GM15510 (cell line): ENCODE measurements around the gene NPDC1.

Experiments used
- POLR2A ChIP-seq: IDR thresholded peaks from 3 replicates; pipeline ENCODE4 v1.6.1; 2011; ENCODE audit warnings: borderline replicate concordance; ENCODE audit not compliant: insufficient read length; ENCODE audit errors: extremely low read depth

NPDC1 gene

DNA sequence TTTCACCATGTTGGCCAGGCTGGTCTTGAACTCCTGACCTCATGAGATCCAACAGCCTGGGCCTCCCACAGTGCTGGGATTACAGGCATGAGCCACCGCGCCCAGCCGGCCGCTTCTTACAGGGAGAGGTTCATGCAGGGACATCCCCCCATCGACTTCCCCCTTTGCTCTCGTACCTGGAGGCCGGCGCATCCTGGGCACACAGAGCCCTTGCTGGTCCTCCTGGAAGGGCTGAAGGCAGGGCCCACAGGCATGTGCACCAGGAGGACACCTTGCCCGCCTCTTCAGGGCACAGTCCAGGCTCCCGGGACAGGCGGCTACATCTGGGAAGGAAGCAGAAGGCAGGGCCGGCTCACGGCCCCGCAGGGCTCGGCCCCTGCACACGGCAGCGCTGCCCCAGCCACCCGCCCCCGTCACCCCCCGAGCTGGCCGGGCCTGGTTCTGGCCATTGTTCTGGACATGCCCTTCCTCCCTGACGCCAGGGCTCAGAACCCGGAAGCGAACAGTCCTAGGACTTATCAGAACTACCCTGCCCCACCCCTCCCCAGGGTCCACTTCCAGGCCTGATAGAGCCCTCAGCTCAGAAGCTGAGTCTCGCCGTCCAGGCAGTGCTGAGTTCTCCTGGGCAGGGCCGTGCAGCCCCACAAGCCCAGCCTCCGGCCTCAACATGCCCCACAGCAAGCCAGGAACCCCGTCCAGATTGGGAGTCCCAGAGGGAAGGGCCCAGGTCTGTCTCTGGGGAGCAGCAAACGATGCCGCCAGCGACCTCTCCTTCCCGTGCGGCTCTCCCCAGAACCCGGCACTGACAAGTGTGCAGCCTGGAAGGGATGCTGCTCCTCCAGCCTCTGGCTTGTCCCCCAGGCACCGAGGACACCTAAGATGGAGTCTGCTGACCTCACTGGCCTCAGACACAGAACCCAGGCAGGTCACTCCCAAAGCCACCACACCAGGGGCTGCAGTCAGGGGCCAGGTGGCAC, 2.9 kb downstream of the NPDC1 start:
- TF ChIP-seq POLR2A, result no peak

DNA sequence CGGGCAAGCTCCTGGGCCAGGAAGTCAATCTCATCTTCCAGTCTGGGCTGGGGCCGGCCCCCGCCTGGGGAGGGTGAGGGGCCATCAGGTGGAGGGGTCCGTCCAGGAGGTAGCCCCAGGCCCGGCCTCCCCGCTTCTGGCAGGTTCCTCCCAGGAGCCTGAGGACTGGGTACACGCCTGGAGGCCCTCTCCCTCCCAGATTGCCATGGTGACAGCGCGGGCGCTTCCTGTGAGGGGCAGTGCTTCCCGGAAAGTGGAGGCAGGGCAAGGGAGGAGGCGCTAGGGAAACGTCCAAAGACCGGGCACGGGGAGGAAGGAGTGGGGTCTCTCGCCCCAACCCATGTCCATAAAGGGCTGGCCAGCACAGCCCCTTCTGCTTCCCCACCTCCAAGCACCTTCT, 4.9 kb downstream of the NPDC1 start:
- no peak for TF ChIP-seq POLR2A

DNA sequence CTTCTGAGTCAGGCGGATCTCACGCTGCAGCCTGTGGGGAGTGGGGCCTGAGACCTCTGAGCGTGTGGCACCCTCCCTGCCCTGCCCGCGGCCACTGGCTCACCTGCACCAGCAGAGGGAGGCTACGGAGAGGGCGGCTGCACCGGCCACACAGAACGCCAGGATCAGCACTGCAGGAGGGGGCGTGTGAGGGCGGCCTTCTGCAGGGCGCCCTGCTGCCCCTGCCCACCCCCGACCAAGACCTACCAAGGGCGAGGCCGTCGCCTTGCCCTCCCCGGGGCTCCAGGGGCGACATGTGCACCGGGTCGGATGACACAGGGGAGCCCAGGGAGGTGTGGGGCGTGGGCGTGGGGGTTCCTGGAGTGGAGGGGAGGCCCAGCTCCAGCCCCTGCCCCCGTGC, 5.4 kb downstream of the NPDC1 start:
- no peak for TF ChIP-seq POLR2A

DNA sequence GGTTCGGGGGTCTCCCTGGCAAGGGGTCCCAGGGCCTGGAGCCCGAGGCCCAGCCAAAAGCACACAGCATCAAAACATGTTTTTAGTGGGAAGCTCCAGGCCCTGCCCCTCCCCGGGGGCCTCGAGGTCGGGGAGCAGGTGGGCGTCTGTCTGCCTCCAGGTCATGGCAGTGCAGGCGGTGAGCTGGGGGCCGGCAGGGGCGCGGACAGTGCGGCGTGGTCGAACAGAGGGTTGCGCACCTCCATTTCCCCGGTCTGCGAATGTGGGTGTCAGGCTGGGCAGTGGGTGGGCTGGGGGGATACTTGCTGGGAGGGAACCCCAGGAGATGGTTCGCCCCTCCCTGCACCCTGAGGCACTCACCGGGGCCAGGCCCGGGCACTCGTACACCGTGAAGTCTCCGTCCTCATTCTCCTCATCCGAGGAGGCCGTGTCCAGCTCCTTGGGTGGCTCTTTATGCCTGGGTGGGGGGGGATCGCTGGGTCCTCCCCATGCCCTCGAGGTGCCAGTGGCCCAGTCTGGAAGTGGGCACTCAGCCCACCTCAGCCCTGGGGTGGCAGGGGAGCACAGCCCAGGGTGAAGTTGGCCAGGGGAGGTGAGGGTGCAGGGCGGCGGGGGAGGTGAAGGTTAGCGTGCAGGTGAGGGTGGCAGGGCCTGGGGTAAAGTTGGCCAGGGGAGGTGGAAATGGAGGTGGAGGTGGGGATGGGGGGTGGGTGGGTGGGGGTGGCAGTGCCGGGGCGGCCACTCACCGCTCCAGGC, 6.2 kb downstream of the NPDC1 start:
- no peak for TF ChIP-seq POLR2A

DNA sequence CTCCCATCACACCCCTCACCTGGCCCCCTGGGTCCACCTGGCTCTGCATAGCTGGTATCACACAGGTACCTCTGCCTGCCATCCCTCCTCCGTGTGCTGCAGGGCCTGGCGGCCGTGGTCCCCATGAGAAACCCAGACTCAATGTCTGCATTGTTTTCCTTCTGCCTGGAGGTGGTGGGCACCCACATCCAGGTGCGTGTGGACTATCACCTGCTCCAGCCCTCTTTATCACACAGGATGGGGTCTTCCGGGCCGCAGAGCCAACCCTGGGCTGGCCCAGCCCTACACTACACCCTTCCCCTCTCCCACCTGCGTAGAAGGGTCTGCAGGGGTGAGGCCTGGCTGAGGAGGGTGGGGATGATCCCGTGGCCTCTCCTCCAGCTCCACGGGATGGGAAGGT, 7.1 kb downstream of the NPDC1 start:
- no peak for TF ChIP-seq POLR2A

DNA sequence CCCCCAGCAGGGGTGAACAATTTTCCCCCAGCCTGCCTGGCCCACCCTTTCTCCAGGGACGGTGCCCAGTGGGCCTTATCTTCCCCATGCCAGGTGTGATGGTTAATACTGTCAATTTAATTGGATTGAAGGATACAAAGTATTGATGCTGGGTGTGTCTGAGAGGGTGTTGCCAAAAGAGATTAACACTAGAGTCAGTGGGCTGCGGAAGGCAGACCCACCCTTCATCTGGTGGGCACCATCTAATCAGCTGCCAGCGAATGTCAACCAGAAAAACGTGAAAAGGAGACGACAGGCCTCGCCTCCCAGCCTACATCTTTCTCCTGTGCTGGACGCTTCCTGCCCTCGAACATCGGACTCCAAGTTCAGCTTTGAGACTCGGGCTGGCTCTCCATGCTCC, 8.5 kb downstream of the NPDC1 start:
- TF ChIP-seq POLR2A, result no peak

DNA sequence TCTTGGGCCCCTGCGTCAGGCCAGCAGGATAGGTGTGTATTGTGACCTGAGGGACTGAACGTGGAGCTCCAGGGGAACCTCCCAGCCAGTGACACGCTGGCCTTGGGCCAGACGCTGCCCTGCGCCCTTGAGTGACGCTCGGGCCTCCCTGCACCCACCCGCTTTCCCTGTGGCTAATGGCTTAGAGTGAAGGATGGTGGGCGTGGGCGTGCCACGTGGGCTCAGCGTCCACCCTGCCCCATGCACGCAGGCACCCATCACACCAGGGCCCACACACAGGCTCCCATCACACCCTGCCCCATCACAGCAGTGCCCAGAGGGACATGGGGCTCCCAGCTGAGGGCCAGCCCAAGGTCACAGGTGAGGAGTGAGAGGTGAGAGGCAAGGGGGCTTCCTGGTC, 8.9 kb downstream of the NPDC1 start:
- TF ChIP-seq POLR2A, result no peak

DNA sequence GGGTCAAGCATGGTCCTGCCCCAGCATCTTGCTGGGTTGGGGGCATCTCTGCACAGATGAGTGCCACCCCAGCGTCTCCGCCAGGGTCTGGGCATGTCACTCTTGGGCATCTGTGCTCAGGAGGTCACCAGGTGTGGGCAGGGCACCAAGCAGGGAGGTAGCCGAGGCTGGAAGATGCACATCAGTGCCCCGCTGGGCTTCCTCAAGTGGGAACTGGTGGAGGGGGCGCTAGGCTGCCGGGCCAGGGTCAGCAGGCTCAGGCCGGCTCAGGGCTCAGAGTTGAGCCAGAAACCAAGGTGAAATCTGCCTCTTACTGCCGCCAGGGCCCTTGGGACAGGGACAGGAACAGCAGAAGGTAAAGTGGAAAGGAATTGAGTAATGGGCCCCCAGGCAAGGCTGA, 10.0 kb downstream of the NPDC1 start:
- no peak for TF ChIP-seq POLR2A

DNA sequence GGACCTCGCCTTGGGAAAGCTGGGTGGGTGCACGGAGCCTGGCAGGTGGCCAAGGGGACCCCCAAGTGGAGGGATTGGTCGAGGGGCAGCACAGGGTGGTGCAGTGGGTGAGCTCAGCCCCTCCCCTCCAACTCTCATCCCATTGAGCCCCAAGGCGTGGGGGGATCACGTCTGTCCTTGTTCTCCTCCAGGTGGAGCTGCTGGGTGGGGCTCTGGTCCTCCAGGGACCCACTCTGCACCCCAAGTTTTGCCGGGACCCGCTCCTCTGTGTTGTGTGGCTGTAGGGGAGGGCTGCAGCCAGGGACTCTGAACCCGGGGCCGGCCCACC, 10.5 kb downstream of the NPDC1 start:
- TF ChIP-seq POLR2A, result no peak

DNA sequence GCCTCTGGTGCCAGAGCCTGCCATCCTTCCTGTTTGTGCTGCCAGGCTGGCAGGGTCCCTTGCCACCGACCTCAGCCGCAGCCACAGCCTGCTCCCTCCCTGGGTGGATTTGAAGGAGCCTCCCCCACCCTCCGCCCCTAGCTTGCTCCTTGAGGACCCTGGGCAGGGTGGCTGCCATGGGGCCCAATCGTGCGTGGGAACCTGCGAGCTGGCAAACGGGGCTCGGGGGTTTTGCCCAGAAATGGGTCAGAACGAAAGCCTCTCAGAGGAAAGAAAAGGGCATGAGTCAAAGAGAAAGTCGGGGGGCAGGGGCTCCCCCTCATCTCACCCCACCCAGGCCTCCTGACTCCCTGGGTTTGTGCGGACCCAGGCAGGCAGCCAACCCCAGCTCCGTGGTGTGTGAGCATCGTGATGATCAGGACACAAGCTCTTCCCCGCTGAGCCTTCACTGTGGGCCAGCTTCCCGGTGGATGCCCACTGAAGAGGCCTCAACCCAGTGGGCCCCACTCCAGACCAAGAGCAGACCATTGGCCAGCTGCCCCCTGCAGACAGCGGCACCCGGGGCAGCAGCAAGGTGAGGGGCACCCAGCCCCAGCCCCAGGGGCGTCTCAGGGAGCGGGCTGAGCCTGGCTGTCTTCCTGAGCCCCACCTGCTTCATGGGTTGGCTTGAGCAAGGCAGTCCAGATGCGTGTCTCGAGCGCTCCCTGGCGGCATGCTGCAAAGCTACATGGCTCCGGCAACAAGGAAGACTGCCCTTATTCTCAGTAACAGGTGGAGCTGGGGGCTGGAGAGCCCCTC, 11.1 kb downstream of the NPDC1 start:
- TF ChIP-seq POLR2A, result no peak

DNA sequence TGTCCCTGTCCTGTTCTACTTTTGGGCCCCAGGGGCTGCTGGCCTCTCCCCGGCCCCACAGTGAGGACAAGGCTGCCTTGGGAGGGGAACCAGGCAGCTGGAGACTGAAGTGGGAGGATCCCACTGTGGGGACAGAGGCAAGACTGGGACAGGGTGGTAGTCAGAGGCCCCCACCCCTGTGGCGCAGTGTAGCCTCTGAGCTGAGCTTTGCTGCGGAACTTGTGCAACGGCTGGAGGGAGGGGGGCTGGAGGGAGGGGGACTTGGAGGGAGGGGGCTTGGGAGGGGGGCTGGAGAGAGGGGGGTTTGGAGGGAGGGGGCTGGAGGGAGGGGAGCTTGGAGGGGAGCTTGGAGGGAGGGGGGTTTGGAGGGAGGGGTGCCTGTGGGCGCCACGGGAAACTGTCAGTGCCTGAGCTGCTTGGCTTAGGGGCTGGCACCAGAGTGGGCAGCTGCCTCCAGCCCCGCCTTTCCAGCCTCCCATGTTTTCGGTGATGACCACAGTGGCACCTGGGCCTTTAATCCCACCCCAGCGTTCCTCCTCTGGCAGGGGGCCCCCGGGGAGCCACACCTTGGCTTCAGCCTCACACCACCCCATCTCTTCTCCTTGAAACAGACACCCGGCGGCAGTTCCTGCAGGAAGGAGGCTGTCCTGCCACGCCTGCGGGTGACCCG, 11.8 kb downstream of the NPDC1 start:
- no peak for TF ChIP-seq POLR2A

DNA sequence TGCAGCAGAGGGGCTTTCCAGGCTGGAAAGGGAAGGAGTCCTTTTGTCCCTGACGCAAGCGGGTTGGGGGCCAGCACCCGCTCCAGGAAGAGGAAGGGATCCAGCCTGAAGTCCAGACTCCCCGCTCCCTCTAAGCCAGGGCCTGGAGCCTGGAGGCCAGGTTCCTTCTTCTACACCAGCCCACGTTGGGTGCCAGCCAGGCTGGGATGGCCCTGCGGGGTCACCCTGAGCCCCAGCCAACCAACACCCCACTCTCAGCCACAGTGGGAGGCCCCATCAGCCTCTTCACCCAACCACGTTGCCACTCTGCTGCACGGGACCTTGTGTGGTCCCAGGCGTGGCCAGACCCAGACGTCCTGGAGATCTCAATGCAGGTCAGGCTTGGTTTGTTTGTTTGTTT, 13.1 kb downstream of the NPDC1 start:
- no peak for TF ChIP-seq POLR2A

DNA sequence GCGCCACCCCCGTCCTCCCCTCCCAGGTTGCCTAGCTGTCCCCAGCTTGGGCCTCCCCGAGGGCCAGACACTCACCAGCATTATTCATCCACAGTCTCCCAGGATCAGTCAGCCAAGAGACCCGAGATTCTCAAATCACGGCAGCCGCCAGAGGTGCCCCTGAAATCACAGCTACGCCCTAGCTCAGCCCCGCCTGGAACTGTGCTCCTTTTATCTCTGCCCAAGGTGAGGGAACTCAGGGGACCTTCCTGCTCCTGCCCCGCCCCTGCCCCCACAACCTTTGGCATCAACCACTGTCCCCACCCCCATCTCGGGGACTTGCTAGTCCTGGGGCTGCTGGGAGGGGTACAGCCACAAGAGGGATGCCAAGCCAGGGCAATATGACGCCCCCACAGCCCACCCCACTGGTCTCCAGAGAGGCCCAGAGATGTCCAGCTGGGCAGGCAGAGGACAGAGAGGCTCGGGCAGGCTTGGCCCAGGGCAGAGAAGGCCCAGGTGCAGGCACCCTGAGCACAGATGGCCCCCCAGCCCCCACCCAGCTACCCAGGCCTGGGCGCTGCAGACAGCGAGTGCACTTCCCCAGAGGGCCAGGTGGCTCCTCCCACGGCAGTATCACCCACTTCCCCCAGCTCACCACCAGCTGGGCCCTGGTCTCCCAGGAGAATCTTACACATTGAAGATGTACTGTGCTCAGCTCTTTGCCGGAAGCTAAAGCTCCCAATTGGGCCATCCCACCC, 13.9 kb downstream of the NPDC1 start, which contains the start of gene FUT7:
TSS of gene FUT7 (minus strand) at position 185 of the 737 bp plus-strand sequence. CDS start at position 88, 97 bp downstream.
- no peak for TF ChIP-seq POLR2A
